ENCODE data around the gene CXCR6. TPM values are rescaled to one million over a fixed set of nuclear protein-coding genes. Genes with fewer than 3 reads are reported as not detected.
A peak's percentile ranks its signal among the peaks of the same experiment; 100 is the strongest.

Gene CXCR6
- total and polyA plus RNA-seq, 7 donors = 0.05 to 0.50 (median 0.10) TPM; not detected in 4

- DNase-seq = no peak
- Histone ChIP-seq H3K27ac (no peak overlapping the region), H3K4me3 (no peak overlapping the region), H3K9me3 (no peaks in the 10 kb centered on the region), H3K4me1 (no peaks in the 10 kb centered on the region), H3K36me3 (ENCODE audit: insufficient read depth in 1 of 2, low read depth in 1 of 2) (peaks cover 4 to 100% of the 10 kb centered on the region in 2 donors), H3K27me3 (ENCODE audit: insufficient read depth in 3 of 3, low read length in 2 of 3) (no peaks in the 10 kb centered on the region)
- intact Hi-C loops (cut with DNase I) = no loop called here
- TF ChIP-seq CTCF (IDR thresholded peaks at IDR 0.05) = no peak
- 86 to 91% (median 91%) methylated on average over 4 of the region's 4 CpGs for WGBS, 3 donors
- peak in 1 of 4 donors; percentile 21 for ATAC-seq
Measured at GRCh38 chr3:45932112-45932511, 11.2 kb upstream of the CXCR6 start.

- no peak overlapping the region for H3K4me3 ChIP-seq
- peaks cover 0 to 100% of the 10 kb centered on the region in 2 donors for H3K36me3 ChIP-seq (ENCODE audit: insufficient read depth in 1 of 2, low read depth in 1 of 2)
- no peak for DNase-seq
- no peak overlapping the region for H3K27ac ChIP-seq
- H3K4me1 ChIP-seq = peaks cover 3% of the 10 kb centered on the region
- no peak for TF ChIP-seq CTCF (IDR thresholded peaks at IDR 0.05)
- 82 to 89% (median 85%) methylated on average over 4 of the region's 4 CpGs for WGBS, 3 donors
- no peaks in the 10 kb centered on the region for H3K9me3 ChIP-seq
- intact Hi-C loops (cut with DNase I) = no loop called here
- no peak for ATAC-seq
- no peaks in the 10 kb centered on the region for H3K27me3 ChIP-seq (ENCODE audit: insufficient read depth in 3 of 3, low read length in 2 of 3)
Measured at GRCh38 chr3:45933591-45933990, 9.7 kb upstream of the CXCR6 start.

- Histone ChIP-seq H3K4me1 (peaks cover 16% of the 10 kb centered on the region), H3K27ac (no peak overlapping the region), H3K4me3 (no peak overlapping the region), H3K36me3 (ENCODE audit: insufficient read depth in 1 of 2, low read depth in 1 of 2) (peaks cover 0 to 76% of the 10 kb centered on the region in 2 donors), H3K9me3 (no peaks in the 10 kb centered on the region), H3K27me3 (ENCODE audit: insufficient read depth in 3 of 3, low read length in 2 of 3) (no peaks in the 10 kb centered on the region)
- no peak for ATAC-seq
- intact Hi-C loops (cut with DNase I) = loop anchor here in 1 of 2 donors (5.0 kb wide), 1 partner anchor 61 kb away; the partner anchor contains the start of gene FYCO1
- WGBS, 3 donors = 79 to 92% (median 85%) methylated on average over 9 of the region's 9 CpGs
- no peak for DNase-seq
- no peak for TF ChIP-seq CTCF (IDR thresholded peaks at IDR 0.05)
Measured at GRCh38 chr3:45936261-45936660, 7.0 kb upstream of the CXCR6 start.

GRCh38 chr3:45937206-45938042 is 5.8 kb upstream of the CXCR6 start:
- Histone ChIP-seq H3K4me1 (peaks cover 22% of the 10 kb centered on the region), H3K36me3 (ENCODE audit: insufficient read depth in 1 of 2, low read depth in 1 of 2) (peaks cover 0 to 64% of the 10 kb centered on the region in 2 donors), H3K27ac (no peak overlapping the region), H3K27me3 (ENCODE audit: insufficient read depth in 3 of 3, low read length in 2 of 3) (no peaks in the 10 kb centered on the region), H3K9me3 (no peaks in the 10 kb centered on the region), H3K4me3 (no peak overlapping the region)
- no peak for ATAC-seq
- intact Hi-C loops (cut with DNase I) = loop anchor here (2.0 to 5.0 kb wide), 2 partner anchors 60 to 139 kb away; partner anchors contain the start of gene FYCO1 (in 1 of the 2)
- 86 to 94% (median 91%) methylated on average over 8 of the region's 8 CpGs for WGBS, 3 donors
- TF ChIP-seq CTCF (IDR thresholded peaks at IDR 0.05) = no peak
- no peak for DNase-seq

All from psoas muscle (tissue), 8 donors.